ENCODE measurements around the gene MACROD2. TPM values are rescaled to one million over a fixed set of nuclear protein-coding genes. Genes with fewer than 3 reads are reported as not detected.

MACROD2 gene
- total RNA-seq, 6 experiments from 2014 or later, result 0.05 to 0.57 (median 0.11) TPM; not detected in 1

DNA sequence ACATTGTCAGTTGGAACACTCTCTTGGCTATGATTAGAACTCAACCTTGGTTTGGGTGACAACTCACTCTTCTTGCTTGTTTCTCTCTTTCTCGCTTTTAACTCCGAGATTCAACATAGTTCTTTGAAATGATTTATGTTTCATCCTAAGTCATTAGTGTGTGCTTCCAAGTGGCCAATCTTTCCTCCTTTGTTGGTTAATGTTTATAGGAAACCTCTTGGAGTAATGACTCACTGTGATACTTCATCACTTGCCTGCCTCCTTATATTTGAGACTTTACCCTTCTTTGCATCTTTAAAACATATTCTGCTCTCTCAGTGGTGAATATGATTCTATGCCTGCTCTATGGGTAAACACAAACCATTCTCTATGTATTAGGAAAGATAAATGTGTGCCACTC, 621.8 kb downstream of the MACROD2 start:
- Mint-ChIP-seq H3K4me1 (ENCODE audit: low read depth) (no peaks in the 10 kb centered on the region), H3K36me3 (ENCODE audit: low read depth) (peaks cover 5% of the 10 kb centered on the region; the same call in 1 of the 2 replicates), H3K27ac (no peak overlapping the region), H3K4me3 (no peak overlapping the region), H3K9me3 (peaks cover 50% of the 10 kb centered on the region), H3K27me3 (ENCODE audit: insufficient read depth) (no peaks in the 10 kb centered on the region)
- TF ChIP-seq, protein P1, sequence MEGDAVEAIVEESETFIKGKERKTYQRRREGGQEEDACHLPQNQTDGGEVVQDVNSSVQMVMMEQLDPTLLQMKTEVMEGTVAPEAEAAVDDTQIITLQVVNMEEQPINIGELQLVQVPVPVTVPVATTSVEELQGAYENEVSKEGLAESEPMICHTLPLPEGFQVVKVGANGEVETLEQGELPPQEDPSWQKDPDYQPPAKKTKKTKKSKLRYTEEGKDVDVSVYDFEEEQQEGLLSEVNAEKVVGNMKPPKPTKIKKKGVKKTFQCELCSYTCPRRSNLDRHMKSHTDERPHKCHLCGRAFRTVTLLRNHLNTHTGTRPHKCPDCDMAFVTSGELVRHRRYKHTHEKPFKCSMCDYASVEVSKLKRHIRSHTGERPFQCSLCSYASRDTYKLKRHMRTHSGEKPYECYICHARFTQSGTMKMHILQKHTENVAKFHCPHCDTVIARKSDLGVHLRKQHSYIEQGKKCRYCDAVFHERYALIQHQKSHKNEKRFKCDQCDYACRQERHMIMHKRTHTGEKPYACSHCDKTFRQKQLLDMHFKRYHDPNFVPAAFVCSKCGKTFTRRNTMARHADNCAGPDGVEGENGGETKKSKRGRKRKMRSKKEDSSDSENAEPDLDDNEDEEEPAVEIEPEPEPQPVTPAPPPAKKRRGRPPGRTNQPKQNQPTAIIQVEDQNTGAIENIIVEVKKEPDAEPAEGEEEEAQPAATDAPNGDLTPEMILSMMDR (IDR thresholded peaks at IDR 0.05), result no peak
- no peak for DNase-seq

DNA sequence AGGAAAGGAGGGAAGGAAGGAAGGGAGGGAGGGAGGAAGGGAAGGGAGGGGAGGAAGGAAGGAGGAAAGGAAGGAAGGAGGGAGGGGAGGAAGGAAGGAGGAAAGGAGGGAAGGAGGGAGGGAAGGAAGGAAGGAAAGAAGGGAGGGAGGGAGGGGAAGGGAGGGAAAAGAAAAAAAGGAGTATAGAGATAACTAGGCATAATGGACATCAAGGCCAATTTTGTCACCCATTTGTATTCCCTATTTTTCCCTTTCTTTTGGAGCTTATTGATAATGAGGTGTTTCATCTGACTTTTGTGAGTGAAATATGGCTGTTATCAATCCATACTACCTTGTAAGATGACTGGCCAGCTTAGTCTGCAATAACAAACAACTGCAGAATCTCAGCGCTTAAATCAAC, 624.1 kb downstream of the MACROD2 start:
- H3K4me3 Mint-ChIP-seq, result no peak overlapping the region
- H3K36me3 Mint-ChIP-seq (ENCODE audit: low read depth), result peaks cover 5% of the 10 kb centered on the region; the same call in 1 of the 2 replicates
- H3K4me1 Mint-ChIP-seq (ENCODE audit: low read depth), result no peaks in the 10 kb centered on the region
- no peaks in the 10 kb centered on the region for H3K27me3 Mint-ChIP-seq (ENCODE audit: insufficient read depth)
- peaks cover 59% of the 10 kb centered on the region for H3K9me3 Mint-ChIP-seq
- TF ChIP-seq, protein P1 (IDR thresholded peaks at IDR 0.05), result no peak
- H3K27ac Mint-ChIP-seq, result no peak overlapping the region
- no peak for DNase-seq

DNA sequence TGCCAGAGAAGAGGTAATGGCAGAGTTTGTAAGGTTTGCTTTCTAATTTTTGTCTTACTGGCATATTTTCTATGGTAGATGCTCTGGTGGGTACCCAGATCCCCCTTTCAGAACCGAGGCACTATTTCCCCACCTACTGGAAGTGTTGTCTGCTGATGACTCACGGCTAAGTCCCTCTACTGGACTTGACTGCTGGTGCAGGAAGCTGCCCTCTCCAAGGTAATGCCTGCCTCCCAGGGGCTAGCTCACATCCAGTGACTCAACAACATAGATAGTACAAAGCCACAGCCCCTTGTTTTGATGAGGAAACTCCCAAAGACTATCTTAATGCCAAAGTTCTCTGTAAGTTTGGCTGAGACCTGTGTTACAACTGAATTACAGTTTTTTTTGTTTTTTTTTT, 627.5 kb downstream of the MACROD2 start:
- Mint-ChIP-seq H3K27ac (no peak overlapping the region), H3K9me3 (peaks cover 59% of the 10 kb centered on the region), H3K4me1 (ENCODE audit: low read depth) (no peaks in the 10 kb centered on the region), H3K4me3 (no peak overlapping the region), H3K27me3 (ENCODE audit: insufficient read depth) (no peaks in the 10 kb centered on the region; the same call in 1 of the 2 replicates), H3K36me3 (ENCODE audit: low read depth) (no peaks in the 10 kb centered on the region; the same call in 1 of the 2 replicates)
- TF ChIP-seq, protein P1 (IDR thresholded peaks at IDR 0.05), result no peak
- no peak for DNase-seq

GRCh38 chr20:14631011-14631410, 635.7 kb downstream of the MACROD2 start:
- H3K27ac Mint-ChIP-seq, result no peak overlapping the region

GRCh38 chr20:14632906-14633305, 637.6 kb downstream of the MACROD2 start:
- no peak overlapping the region for H3K27ac Mint-ChIP-seq
- peaks cover 4% of the 10 kb centered on the region for H3K27me3 Mint-ChIP-seq (ENCODE audit: insufficient read depth)
- H3K36me3 Mint-ChIP-seq (ENCODE audit: low read depth), result no peaks in the 10 kb centered on the region; the same call in 1 of the 2 replicates

More at GRCh38 chr20:14631011-14631410, 635.7 kb downstream of the MACROD2 start:
- Mint-ChIP-seq H3K9me3 (peaks cover 67% of the 10 kb centered on the region), H3K36me3 (ENCODE audit: low read depth) (no peaks in the 10 kb centered on the region; the same call in none of the 2 replicates), H3K4me3 (no peak overlapping the region), H3K4me1 (ENCODE audit: low read depth) (no peaks in the 10 kb centered on the region), H3K27me3 (ENCODE audit: insufficient read depth) (peaks cover 3% of the 10 kb centered on the region)
- DNase-seq, result no peak
- TF ChIP-seq, protein P1 (IDR thresholded peaks at IDR 0.05), result no peak

More at GRCh38 chr20:14632906-14633305, 637.6 kb downstream of the MACROD2 start:
- no peak for DNase-seq
- peaks cover 68% of the 10 kb centered on the region for H3K9me3 Mint-ChIP-seq
- H3K4me3 Mint-ChIP-seq, result no peak overlapping the region
- TF ChIP-seq, protein P1 (IDR thresholded peaks at IDR 0.05), result no peak
- H3K4me1 Mint-ChIP-seq (ENCODE audit: low read depth), result no peaks in the 10 kb centered on the region
